Natural killer cell (primary cell): ENCODE results near the gene SEMA6B. TPM values are rescaled to one million over a fixed set of nuclear protein-coding genes. Genes with fewer than 3 reads are reported as not detected.

Experiments
- ATAC-seq, 3 donors: fragments of 150-1000 bp in 2 of 3; fragments of 200-7000 bp in 1 of 3; cut with Tn5 transposase; 1 replicate in 1 of 3; 2 replicates in 2 of 3; pipeline ENCODE4 v1.10.0; 2021; ENCODE audit warnings: mild to moderate bottlenecking in 2 of 3, moderate library complexity in 2 of 3
- DNase-seq, 2 donors: peaks; one replicate each; pipeline versions ENCODE4 v3.0.0 to v3.0.0-alpha.2; 2013 to 2021; ENCODE audit warnings: mixed read lengths in 1 of 2
- H3K27ac ChIP-seq: one replicate; pipeline ENCODE4 v1.5.1; 2013; ENCODE audit warnings: mild to moderate bottlenecking, low read length
- H3K27me3 ChIP-seq: one replicate; pipeline ENCODE4 v1.6.1; 2013; ENCODE audit warnings: low read length; ENCODE audit not compliant: control insufficient read depth, insufficient read depth
- H3K36me3 ChIP-seq: one replicate; pipeline ENCODE4 v1.6.1; 2013; ENCODE audit warnings: low read length; ENCODE audit not compliant: control insufficient read depth, insufficient read depth
- H3K4me1 ChIP-seq: one replicate; pipeline ENCODE4 v1.6.1; 2013; ENCODE audit warnings: low read length; ENCODE audit not compliant: control insufficient read depth, insufficient read depth
- H3K4me3 ChIP-seq: one replicate; pipeline ENCODE4 v1.5.1; 2013; ENCODE audit warnings: low read length
- H3K9me3 ChIP-seq: one replicate; pipeline ENCODE4 v1.6.1; 2013; ENCODE audit warnings: low read length; ENCODE audit not compliant: control insufficient read depth, insufficient read depth
- H3K27ac Mint-ChIP-seq, 2 donors: one replicate each; pipeline ENCODE4 v1.8.0; 2022; ENCODE audit warnings: mild to moderate bottlenecking in 2 of 2, mixed read lengths in 2 of 2, moderate library complexity in 1 of 2
- H3K27me3 Mint-ChIP-seq, 2 donors: one replicate each; pipeline ENCODE4 v1.8.0; 2022; ENCODE audit warnings: low read depth in 2 of 2, mixed read lengths in 2 of 2
- H3K36me3 Mint-ChIP-seq: one replicate; pipeline ENCODE4 v1.8.0; 2022; ENCODE audit warnings: mixed read lengths
- H3K4me1 Mint-ChIP-seq, 2 donors: one replicate each; pipeline ENCODE4 v1.8.0; 2022; ENCODE audit warnings: mixed read lengths in 2 of 2
- H3K4me3 Mint-ChIP-seq: one replicate; pipeline ENCODE4 v1.8.0; 2022; ENCODE audit warnings: mild to moderate bottlenecking, moderate library complexity, mixed read lengths
- H3K9me3 Mint-ChIP-seq, 2 donors: one replicate each; pipeline ENCODE4 v1.8.0; 2022; ENCODE audit warnings: mixed read lengths in 2 of 2
- WGBS: methylation state at CpG from one replicate; pipeline ENCODE4 v1.1.7; 2013; ENCODE audit warnings: missing lambda C conversion rate; ENCODE audit not compliant: insufficient coverage; 5-methylcytosine and 5-hydroxymethylcytosine counted together
- intact Hi-C: fragments of 100-400 bp; cut with micrococcal nuclease; formaldehyde crosslinking; loops from one replicate; pipeline ENCODE4 v1.14.2; 2022
- total RNA-seq, 4 donors: library from RNA; stranded (reverse); fragments of 120-200 nt in 1 of 4; gene quantifications; one replicate each; pipeline versions ENCODE4 v1.2.3 to v1.2.4, GENCODE V29; 2013 to 2022
- TF ChIP-seq, protein P1 (sequence below): fragments of 200-600 bp; IDR thresholded peaks from one replicate; pipeline ENCODE4 v1.8.0; 2022; ENCODE audit warnings: antibody characterized with exemption

SEMA6B gene
- total RNA-seq, 3 donors from 2014 or later (not counting 1 experiment from before 2014, with no cell fraction given): 0.50 to 5.4 TPM; not detected in 1

DNA sequence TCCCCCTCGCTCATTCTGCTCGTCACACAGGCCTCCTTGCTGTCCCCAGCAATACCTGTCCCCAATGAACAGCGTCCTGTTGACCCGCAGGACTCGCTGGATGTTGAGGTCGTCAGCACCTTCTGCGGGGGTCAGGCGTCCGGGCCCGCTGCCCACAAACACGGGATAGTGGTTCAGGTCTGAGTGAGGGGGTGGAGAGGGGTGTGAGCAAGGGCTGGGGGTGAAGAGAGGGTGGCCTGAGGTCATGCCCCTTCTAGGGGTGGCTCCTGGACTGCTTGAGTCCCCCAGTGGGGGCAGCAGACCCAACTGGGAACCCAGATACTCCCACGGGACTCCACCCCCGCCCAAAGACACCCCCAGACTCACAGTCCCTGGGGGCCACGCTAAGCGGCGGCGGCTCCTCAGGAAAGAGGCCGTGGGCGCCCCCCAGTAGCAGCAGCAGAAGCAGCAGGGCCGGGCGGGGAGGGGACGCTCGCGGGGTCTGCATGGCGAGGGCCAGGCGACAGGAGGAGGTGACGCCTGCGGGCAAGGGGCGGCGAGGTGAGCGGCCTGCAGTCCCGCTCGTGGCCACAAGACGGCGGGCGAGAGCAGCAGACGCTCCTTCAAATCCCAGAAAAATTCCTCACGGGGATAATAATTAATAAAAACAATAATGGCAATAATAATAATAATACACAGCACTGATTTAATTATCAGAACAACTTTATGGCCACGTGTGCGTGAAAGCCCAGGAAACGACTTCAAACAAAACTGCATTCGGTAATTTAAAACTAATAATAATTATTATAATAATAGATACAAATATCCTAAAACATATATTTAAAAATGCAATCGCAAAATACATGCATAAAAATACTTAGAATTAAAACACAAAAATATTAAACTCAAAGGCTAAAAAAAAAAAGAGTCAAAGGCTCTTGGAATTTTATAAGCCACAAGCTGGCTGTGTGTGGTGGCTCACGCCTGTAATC is 1.2 kb downstream of the SEMA6B start:
- 40% methylated on average over 35 of the region's 44 CpGs for WGBS
- Mint-ChIP-seq H3K27ac (no peak overlapping the region), H3K36me3 (no peaks in the 10 kb centered on the region), H3K9me3 (peaks cover 0 to 2% of the 10 kb centered on the region in 2 donors), H3K4me1 (peaks cover 0 to 7% of the 10 kb centered on the region in 2 donors), H3K4me3 (no peak overlapping the region), H3K27me3 (no peaks in the 10 kb centered on the region)
- ATAC-seq: peak in 2 of 3 donors; percentile 51 to 64
- intact Hi-C loops: no loop called here
- Histone ChIP-seq H3K27me3 (no peaks in the 10 kb centered on the region), H3K4me3 (no peak overlapping the region), H3K27ac (no peak overlapping the region), H3K9me3 (no peaks in the 10 kb centered on the region), H3K4me1 (peaks cover 7% of the 10 kb centered on the region), H3K36me3 (no peaks in the 10 kb centered on the region)
- peak; percentile 44 to 63 for DNase-seq
- TF ChIP-seq, protein P1, sequence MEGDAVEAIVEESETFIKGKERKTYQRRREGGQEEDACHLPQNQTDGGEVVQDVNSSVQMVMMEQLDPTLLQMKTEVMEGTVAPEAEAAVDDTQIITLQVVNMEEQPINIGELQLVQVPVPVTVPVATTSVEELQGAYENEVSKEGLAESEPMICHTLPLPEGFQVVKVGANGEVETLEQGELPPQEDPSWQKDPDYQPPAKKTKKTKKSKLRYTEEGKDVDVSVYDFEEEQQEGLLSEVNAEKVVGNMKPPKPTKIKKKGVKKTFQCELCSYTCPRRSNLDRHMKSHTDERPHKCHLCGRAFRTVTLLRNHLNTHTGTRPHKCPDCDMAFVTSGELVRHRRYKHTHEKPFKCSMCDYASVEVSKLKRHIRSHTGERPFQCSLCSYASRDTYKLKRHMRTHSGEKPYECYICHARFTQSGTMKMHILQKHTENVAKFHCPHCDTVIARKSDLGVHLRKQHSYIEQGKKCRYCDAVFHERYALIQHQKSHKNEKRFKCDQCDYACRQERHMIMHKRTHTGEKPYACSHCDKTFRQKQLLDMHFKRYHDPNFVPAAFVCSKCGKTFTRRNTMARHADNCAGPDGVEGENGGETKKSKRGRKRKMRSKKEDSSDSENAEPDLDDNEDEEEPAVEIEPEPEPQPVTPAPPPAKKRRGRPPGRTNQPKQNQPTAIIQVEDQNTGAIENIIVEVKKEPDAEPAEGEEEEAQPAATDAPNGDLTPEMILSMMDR: peak; percentile 100

DNA sequence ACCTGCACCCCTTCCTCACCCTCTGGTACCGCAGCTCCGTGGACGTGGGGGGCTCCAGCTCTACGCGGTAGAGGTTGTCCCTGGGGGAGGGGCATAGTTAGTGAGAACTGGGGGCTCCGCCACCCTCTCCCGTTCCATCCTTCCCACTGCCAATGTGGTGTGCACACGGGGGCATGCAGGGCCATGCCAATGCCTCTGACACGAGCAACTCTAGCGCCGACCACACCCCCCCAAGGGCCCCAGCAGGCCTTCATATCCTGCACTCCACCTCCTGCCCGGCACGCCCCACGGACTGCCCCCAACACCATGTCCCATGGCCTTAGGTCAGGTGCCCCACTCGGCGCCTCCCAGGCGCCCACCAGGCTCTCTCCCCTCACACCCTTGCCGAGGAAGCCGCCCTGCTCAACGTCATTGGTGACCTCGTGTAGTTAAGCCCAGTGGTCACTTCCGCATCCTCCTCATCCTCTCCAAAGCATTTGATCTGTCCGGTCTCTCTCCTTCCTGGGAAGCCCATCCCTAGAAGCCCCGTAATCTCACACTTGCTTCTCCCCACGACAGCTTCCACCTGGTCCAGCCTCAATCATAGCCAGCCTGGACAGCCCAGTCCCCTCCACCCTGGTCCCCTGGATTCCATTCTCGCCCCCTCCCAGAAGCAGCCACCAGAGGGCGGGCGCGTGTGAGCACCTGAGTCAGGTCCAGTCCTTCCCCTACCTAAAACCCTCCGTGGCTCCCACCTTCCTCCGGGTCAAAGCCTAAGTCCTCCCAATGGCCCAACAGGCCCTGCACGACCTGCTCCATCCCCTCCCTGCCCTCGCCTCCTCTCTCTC is 2.1 kb downstream of the SEMA6B start:
- peaks cover 0 to 7% of the 10 kb centered on the region in 2 donors for H3K4me1 Mint-ChIP-seq
- H3K27ac Mint-ChIP-seq: no peak overlapping the region
- intact Hi-C loops: no loop called here
- no peak overlapping the region for H3K27ac ChIP-seq
- DNase-seq (peak in 1 of 2 donors; percentile 30), ATAC-seq (no peak)
- no peaks in the 10 kb centered on the region for H3K36me3 Mint-ChIP-seq
- no peaks in the 10 kb centered on the region for H3K27me3 ChIP-seq
- H3K27me3 Mint-ChIP-seq: no peaks in the 10 kb centered on the region
- TF ChIP-seq, protein P1: no peak
- 85% methylated on average over 33 of the region's 33 CpGs for WGBS
- H3K4me1 ChIP-seq: peaks cover 7% of the 10 kb centered on the region
- H3K9me3 ChIP-seq: no peaks in the 10 kb centered on the region
- H3K4me3 ChIP-seq: no peak overlapping the region
- peaks cover 4 to 6% of the 10 kb centered on the region in 2 donors for H3K9me3 Mint-ChIP-seq
- no peaks in the 10 kb centered on the region for H3K36me3 ChIP-seq
- H3K4me3 Mint-ChIP-seq: no peak overlapping the region

DNA sequence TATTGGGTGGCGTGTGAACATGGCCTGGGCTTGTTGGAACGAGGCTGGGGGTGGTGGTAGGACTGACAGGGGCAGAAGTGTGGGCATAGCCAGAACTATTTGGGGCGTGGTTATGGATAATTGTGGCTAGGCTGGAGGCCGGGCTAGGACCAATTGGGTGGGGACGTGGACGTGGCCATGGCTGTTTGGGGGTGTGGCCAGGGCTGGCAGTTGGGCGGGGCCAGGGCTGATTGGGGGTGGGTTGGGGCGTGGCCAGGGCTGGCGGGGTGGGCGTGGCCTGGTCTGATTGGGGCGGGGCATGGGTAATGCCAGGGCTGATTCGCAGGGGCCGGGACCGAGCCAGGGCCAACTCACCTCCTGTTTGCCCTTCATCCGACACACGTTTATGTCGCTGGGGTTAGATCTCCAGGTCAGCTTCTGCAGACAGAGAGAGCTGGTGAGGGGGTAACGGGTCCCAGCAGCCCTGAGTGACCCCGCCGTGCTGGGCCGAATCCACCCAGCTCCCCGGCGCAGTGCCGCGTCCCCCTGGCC is 2.8 kb downstream of the SEMA6B start:
- Histone ChIP-seq H3K27me3 (no peaks in the 10 kb centered on the region), H3K36me3 (no peaks in the 10 kb centered on the region), H3K4me1 (peaks cover 7% of the 10 kb centered on the region), H3K4me3 (no peak overlapping the region), H3K9me3 (no peaks in the 10 kb centered on the region), H3K27ac (no peak overlapping the region)
- TF ChIP-seq, protein P1: no peak
- H3K27me3 Mint-ChIP-seq: peaks cover 0 to 2% of the 10 kb centered on the region in 2 donors
- H3K4me3 Mint-ChIP-seq: no peak overlapping the region
- ATAC-seq: no peak
- WGBS: 91% methylated on average over 25 of the region's 25 CpGs
- no peak for DNase-seq
- H3K9me3 Mint-ChIP-seq: peaks cover 4 to 6% of the 10 kb centered on the region in 2 donors
- intact Hi-C loops: no loop called here
- no peaks in the 10 kb centered on the region for H3K36me3 Mint-ChIP-seq
- H3K27ac Mint-ChIP-seq: no peak overlapping the region
- H3K4me1 Mint-ChIP-seq: peaks cover 0 to 7% of the 10 kb centered on the region in 2 donors
